ENCODE results near the gene WARS2.

The WARS2 gene

DNA sequence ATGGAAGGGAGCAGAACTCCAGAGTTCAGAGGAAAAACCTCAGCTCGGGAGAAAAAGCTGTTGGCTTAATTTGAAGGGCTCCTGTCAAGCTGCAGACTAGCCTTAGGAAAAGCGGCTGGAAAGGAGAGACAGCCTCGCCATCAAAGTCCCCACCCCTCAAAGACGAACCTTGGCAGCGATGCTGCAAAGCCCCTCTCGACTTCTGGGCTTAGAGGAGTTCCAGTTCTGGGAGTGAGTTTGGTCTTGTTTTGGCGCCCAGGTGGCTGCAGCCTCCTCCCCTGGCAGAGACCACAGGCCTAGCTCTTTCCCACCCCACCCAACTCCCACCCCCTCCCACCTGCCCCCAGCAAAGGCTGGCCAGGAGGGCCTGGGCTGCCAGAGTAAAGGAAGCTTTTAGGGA is 143.2 kb downstream of the WARS2 start:
- DNase-seq (ENCODE audit: low read depth), result no peak

DNA sequence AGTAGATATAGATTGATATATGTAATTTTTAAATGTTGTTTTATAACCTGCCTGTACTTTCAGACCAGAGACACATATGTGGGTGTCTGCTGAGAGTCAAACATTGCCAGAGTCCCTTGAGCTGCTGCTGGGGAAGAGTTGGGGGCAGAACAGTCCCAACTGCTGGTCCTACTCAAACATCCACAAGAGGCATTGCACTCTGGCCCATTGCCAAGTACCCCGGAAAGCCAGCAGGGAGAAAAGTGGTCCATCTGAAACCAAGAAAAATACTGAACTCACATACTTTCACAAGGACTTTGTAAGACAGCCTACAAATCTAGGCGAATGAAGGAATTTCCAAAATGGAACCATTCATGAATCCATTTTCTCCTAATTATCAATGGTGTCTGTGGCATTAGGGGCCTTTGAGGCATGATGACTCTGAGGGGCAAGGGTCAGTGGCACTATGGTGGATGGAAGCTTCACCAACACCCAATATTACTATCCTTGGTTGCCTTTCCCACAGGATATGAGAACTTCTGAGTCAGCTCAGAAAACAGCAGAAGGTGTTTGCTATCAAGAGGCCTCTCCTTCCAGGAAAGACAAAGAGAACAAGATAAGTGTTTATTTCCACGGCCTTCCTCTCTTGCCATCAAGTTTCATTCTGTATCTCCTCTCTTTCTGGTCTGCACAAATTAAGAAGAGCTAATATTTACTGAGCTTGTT is 145.0 kb downstream of the WARS2 start:
- no peak for DNase-seq (ENCODE audit: low read depth)

DNA sequence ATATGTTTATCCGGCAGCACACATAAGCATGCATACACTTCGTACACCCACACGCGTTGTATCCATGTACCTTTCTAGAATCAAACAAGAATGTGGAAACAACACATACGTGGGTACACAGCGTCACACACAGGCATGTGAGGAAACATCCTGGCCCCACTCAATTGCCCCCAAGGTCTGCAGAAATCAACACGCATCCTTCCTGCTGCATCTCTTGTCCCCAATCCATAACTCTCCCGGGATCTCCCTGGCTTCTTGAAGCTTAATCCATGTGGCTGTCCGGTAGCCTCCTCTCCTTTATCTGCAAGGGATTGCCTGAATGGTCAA is 146.8 kb downstream of the WARS2 start:
- no peak for DNase-seq (ENCODE audit: low read depth)

DNA sequence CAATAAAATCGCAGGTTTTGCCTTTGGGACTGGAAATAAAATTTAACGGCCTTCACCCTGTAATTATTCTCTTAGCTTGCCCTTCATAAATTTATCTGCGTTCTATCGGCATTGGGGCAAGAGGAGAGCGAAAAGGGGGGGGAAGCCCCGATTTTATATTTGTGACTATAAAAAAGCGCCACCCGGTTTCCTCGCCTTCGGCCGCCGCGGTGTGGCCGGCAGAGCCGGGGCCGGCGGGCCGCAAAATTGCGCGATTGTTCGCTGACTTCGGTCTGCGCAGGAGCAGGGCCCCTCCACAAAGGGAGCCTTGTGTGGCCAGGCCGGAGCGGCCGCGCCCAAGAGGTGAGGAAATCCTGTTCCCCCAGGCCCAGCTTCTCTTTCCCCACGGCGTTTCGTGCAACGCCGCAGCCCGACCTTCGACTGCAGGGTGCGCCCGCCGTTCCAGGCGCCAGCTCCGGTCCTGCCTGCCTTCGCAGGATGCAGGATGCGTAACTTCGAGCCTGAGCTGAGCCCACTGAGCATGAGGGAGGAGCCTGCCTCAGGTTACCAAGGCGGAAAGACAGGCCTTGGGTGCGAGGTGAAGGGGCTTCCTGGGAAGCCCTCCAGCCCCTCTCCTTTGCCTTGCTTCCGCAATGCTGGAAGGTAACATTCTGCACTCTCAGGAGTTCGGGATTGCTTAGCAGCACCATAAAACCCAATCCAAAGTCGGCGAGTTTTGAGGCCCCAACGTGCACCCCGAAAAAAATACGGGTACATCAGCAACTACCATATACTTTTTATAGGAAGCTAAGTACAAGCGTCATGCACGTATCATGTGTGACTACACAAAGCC is 147.4 kb downstream of the WARS2 start:
- no peak for DNase-seq (ENCODE audit: low read depth)

DNA sequence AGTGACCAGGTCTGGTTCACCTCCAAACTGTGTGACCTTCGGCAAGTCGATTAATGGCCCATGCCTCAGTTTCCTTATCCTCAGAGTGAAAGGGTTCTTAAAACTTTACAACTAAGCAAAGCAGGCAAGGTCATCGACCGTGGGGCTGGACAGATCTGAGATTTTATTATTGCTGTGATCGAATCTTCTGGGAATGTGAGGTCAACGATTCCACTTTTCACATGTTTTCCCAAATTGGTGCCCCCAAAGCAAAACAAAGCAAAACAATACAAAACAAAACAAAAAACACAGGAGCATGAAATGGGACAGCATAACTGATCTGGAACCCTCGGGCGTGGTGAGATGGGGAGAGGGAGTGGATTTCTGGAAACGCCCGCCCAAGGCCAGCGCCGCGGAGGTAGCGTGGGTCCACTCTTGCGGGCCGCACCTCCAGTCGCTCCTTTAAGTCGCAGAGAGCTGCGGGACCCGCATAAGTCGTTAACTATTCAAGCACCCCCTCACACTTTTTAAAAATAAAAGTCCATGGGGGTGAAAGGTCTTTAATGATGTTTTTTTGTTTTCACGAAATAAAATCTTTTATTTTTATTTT is 148.1 kb downstream of the WARS2 start:
- DNase-seq (ENCODE audit: low read depth), result no peak

DNA sequence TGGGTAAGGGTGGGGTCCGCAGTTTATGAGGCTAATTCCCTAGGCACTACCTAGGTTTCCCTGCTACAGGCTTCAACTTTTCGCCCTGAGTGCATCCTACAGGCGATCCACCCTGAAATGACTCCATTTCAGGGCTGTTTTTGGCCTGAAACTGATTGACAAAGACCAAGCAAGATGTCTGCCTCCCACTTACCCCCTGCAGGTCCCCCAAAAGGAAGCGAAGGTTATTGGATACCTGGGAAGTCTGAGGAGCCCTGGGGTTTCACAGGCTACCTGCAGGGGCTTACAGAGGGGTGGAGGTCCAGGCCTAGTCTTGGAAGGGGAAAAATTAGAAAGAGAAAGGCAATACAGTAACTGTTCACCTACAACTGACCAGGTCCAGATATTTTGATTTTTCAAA is 149.0 kb downstream of the WARS2 start:
- no peak for DNase-seq (ENCODE audit: low read depth)

DNA sequence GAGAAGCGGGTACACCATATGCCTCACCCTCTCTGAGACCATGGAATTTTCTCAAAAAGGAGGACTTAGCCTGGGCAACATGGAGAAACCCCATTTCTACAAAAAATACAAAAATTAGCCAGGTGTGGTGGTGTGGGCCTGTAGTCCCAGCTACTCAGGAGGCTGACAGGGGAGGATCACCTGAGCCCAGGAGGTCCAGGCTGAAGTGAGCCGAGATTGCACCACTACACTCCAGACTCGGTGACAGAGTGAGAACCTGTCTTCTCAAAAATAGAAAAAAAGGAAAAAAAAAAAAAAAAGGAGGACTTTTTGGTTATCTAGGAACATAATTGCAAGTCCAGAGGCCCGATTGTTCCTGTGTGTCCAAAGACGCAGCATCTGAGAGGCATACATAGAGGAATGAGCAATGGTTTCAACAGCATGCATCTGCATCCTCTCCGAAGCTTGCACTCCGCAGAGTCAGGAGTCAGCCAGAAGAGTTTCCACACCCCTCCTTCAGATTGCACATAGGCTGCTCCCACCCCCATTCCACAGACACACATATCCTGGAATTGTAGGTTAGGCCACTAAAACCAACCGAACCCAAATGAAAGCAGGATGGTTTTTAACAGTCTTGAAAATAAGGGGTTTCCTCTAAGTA is 149.8 kb downstream of the WARS2 start:
- DNase-seq (ENCODE audit: low read depth), result no peak

DNA sequence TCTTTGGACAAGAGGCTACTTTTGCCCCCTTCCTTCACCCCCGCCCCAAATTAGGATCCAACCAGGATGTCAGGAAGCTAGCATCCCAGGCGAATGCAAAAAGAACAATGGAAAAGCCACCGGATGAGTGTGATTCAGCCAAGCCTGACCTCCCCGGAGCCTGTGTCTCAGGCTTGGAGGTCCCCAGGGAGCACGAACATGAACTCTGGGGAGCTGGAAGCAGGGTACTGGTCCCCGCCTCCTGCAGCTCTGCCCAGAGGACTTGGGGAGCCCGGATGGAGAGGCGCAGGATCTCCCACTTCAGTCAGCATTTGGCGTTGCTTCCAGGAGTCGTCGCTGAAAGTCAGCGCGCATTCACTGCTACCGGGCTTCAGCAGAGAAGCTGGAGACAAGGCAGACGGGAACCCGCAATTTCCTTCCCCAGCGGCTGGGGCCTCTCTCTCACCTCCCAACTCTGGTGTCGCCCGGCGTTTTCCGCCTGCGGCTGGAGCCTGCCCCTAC is 150.5 kb downstream of the WARS2 start:
- no peak for DNase-seq (ENCODE audit: low read depth)

DNA sequence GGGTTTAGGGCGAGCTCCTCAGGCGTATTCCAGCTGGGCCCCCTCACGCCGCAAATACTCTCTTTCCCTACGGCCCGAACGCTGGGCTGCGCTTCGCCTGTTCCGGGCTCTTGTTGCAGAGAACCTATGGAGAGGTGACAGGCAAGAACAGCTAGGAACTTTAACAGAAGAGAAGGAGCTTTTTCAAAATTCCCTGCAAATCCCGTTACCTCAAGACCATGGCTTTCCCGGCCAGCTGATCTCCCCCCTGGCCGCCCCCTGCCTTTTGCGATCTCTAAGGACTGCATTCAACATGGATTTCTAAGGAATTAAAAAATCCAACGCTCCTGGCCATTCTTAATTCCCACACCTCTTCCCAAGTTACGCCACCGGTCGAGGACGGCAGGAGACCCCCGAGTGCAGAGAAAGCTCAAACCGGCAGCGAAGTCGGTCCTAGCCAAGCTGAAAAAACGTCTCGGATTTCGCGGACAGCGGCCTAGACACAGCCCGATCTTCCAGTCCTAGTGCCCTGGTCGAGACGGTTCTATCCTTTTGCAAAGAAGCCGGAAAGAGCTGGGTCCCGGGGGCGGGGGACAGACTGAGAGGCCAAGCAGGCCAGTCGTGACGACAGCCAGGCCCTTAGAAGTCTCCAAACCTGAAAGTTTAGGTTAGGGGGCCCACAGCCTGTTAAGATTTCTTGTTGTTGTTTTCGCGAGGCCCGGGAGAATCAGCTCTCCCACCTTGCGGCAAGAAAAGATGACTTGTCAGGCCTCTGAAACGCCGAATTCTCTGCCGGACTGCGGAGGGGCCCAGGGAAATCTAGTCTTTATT is 151.2 kb downstream of the WARS2 start:
- DNase-seq (ENCODE audit: low read depth), result no peak

DNA sequence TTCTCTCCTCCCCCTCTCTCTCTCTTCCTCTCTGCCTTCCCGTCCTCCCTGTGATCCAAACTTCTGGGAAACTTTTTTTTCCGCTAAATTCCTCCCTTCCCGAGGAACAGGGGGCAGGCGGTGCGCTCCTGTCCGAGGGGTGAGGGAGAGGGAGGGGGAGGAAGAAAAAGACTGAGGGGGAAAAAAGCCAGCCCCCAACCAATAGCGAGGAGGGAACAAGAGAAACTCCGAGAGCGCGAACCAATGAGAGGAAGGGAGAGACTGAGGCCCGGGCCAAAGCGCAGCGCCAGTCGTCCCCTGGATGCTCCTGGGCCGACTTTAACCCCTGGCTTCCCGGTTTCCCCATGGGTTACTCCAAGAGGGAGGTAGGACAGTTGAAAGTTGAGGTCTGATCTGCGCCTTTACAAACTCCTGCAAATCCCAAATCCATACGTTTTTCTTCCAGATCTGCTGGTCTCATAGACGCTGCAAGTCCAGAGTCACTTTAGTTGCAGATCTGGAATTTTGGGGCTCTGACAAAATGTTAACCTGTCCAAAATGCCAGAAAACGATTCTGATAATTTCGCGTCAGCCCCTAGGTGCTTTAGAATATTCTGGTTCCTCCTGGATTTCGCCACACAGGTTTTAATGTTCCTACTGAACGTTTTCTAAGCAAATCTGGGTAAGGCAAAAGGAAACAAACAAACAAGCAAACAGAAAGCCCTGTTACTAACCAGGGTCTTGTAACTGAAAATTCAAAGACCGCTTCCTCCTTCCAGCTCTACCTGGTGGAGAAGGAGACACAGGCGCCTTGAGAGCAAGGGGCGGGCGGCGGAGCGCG is 152.1 kb downstream of the WARS2 start, which contains the start of gene TBX15:
Gene TBX15 (minus strand): TSS at position 158 of the 820 bp plus-strand sequence. CDS start 548 bp downstream, outside the sequence.
- DNase-seq (ENCODE audit: low read depth), result no peak

DNA sequence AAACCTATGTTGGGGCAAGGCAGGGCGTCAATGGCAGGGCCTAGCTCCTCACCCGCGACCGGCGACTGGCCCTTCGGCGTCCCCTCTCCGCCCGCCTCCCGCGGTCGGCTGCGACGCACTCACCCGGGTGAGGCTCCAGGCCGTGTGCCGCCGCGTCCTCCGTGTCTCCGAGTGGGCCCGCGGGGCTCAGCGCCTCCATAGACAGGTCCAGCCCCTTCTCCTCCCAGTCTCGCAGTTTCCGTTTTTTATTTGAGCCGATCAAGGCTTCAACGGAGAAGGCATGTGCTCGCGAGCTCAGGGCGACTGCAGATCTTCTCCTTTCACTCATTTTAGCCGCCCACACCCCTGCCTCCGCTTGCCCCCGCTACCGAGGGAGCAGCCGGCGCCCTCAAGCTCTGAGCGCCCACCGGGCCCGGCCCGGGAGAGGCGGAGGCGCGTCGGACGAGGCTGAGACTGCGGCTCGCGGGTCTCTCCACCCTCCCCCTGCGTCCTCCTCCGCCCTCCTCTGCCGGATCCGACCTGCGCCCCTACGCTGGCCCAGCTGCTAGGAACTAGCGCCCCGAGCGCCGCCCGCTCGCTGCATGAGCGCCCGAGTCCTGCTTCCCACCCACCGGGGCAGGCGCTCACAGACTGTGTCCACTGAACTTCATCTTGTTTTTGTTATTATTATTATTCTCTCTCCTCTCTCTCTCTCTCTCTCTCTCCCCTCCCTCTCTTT is 152.8 kb downstream of the WARS2 start:
- DNase-seq (ENCODE audit: low read depth), result no peak

DNA sequence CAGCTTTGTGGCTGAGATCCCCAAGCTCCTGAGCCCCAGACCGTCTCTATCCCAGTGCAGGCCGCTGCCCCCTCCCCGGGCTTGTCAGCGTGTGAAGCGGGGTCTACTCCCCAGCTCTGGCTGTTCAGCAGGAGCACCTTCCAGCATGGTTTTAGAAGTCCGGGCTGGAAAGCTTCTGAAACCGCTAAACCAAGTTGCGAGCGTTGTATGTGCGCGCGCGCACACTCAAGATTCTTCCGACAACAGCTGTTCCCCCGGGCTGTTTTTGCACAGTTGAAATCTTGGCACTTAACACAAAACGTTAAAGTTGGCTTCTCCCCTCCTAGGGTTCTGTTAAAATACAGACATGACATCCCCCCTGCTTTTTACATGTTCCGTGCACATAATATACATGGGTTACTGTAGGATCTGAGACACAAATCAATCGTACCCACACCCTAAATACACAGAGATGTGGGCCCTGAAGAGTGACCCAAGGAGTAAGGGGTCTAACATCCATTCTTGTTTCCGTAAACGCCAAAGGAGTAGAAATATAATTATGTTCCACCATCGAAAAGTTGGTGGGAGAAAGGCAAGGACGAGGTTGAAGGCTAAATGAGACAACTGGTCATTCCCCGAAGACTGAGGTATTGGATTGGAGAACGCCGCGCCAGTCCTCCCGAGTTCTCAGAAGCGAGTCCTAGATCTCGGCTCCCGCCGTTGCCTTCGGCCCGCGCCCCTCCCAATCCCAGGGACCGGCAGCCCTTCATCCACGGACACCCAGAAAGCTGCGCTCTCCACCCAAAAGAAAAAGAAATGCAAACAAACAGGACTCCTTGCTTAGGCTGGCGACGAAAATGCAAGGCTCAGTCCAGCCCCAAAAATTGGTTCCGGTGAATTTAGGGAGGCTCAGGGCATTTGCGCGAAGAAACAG is 153.6 kb downstream of the WARS2 start:
- no peak for DNase-seq (ENCODE audit: low read depth)

DNA sequence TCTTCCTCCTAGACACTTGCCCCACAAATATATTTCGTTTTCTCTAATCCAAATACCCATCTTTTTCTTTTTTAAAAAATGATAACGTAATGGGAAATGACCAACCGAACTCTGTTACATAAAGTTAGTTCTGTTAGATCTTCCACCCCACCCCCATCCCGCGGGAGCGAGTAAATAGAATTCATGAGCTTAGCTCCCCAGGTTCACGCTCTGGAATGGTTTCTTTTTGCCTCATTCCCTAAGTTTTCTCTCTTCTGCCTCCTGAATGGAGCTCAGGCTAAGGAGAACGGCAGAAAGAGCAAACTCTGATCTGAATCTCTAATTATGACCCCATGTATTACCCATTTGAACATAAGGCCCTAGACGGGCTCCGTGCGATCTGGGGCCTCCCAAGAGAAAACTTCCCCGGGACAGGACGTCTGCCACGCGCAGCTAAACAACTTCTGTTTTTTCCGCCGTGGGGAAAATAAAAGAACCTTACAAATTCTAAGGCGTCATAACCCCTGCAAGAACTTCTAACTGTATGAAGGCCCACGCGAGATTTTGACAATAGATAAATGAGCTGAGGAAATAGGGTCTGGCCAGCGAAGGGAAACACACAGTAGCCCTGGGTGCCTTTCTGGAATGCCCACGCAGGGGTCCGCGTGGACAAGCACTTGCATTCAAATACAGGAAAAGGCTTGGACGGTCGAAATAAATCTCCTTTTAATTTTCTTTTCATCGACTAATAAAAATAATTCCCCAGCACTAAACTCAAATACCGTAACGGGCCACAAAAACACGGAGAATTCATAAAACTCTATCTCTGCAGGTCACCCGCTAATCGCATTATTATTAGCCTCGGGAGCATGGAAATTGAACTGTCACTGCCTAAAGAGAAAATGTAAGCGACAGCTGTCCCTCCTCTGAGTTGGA is 154.6 kb downstream of the WARS2 start:
- no peak for DNase-seq (ENCODE audit: low read depth)

DNA sequence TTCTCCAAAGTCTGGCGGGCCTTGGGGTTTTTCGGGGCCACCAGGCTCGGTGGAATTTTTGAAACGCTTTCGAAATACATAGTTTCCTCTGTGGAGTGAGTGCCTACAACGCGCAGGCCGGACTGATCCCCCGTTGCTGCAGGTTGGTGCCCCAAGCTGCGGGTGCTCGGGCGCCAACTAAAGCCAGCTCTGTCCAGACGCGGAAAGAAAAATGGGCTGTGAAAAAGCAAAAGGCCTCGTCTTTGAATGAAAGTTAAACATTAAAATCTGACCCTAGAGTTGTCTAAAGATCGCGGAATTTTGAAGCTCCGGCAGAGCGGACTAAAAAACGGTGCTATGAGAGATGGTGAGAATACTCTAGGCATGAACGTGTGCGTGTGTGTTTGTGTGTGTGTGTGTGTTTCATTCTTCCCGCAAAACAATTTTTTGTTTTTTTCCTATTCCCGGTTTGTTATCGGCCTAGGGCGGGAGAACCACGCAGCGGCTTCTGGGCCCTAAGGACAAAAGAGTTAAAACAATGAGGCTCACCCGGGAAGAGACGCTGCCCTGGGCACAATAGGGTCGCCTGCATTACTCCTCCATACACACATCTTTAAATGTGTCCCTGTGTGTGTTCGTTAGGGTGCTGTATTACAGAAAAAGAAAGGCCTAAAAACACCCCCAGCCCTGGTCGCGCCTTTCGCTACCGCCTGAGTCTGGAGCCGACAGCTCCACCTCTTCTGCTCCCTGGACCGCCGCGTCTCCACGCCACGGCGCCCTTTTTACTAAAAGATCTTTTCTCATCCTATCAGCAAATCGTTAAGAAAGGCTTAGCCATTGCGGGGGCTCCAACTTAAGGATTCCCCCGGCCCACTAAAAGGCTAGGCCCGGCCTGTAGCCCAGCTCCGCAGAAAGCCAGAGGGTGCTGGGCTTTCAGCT is 155.5 kb downstream of the WARS2 start:
- DNase-seq (ENCODE audit: low read depth), result no peak

DNA sequence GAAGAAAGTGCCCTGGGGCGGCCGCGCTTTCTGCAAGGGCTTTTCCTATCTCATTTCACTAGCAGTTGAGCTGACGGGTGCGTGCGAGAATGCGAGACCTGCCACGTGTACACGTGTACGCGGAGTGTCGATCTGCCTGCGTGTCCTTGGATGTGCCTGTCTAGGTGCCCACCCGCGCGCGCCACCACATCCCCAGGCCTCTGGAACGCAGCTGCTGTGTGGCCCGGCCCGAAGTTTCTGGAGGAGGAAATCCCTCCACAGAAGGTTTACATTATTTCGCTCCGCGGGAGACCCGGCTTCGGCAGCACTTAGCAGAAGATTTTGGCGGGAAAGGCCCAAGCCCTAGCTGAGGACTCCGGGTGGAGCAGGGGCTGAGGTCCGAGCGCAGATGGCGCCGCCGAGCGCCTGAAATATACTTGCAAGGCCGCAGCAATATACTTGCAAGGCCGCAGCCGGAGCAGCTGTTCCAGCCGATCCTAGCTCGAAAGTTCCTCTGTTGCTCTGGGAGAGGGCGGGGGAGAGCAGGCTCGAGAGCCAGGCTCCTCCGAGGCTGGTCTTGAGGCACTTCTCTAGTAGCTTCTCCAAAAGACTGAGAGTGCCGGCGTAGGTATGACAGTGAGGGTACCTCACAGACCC is 156.2 kb downstream of the WARS2 start:
- DNase-seq (ENCODE audit: low read depth), result no peak

DNA sequence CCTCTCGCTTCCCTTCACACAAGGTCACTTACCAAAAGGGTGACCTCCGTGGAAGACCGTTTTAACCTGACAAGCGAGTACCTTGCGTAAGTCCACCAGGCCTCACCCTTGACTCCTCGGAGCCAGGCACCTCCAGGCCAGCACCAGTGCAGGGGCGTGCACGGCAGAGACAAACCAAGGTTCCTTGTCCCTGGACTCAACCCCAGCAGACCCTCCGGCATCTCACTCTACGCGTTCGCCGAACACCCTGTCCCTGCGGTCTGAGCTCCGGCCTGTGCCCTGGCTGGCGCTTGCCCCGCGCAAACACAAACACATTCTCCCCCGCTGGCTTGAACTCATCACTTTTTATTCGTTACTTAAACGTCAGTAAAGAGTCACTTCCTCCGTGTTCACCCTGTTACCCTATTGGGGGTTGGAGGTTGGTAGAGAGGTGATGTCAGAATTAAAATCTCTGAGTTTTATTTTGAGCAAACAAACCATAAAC is 156.9 kb downstream of the WARS2 start:
- DNase-seq (ENCODE audit: low read depth), result no peak

All from activated T-helper 9 cell treated with anti-CD3 and anti-CD28 coated beads, Interleukin-2, amount 50 U/mL, for 16 hours (primary cell).